Transverse colon (tissue), 4 donors: ENCODE data around the gene CFAP221.

Source experiments
- EP300 ChIP-seq: sonication (generic); formaldehyde crosslinking; IDR thresholded peaks from one replicate; pipeline ENCODE4 v1.6.1; 2017; ENCODE audit warnings: antibody characterized with exemption, low read depth
- POLR2A ChIP-seq: fragments of 450-650 bp; IDR thresholded peaks from one replicate; pipeline ENCODE4 v1.6.1; 2016; ENCODE audit warnings: antibody characterized with exemption, mild to moderate bottlenecking, moderate library complexity
- POLR2AphosphoS5 ChIP-seq, 3 donors: sonication (generic); formaldehyde crosslinking; IDR thresholded peaks; one replicate each; pipeline ENCODE4 v1.6.1; 2016; ENCODE audit warnings: antibody characterized with exemption in 3 of 3
- TF ChIP-seq, protein P1 (sequence below), 5 experiments: fragments of 200-600 bp in 3 of 5; fragments of 450-650 bp in 2 of 5; sonication (generic) in 3 of 5; IDR thresholded peaks; 1 replicate in 2 of 5; 2 replicates in 3 of 5; pipeline ENCODE4 v1.5.1; 2016 to 2017; ENCODE audit warnings: antibody characterized with exemption in 5 of 5, inconsistent platforms in 3 of 5, mild to moderate bottlenecking in 2 of 5, moderate library complexity in 1 of 5

DNA sequence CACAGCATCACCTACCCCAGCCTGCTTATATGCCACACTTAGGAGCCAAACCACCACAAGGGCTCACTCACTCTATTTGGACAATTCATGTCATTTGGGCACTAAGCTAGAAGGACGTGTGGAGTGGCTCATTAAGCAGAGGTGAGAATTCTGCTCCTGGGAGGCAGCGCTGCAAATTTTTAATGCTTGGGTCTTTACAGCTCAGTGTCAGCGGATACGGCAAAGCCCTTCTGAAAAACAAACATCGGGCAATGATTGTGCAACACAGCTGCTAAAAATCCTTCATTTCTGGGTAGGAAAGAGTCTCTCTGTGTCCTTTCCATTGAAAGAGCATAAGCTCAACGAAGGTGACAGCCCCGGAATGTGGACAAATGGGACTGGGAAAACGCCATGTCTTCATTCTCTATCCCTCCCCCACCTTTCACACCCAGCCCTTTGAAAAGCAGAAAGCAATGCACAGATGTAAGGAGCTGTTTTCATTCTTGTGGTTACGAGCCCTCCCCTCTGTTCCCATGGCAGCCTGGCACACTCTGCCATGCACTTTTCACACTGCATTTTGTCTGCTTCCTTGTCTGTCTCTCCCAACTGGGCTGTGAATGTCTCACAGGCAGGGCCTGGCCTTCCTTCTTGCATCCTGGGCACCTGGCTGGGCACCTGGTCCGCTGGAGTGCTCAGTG lies 150.7 kb downstream of the CFAP221 start:
- TF ChIP-seq, protein P1, sequence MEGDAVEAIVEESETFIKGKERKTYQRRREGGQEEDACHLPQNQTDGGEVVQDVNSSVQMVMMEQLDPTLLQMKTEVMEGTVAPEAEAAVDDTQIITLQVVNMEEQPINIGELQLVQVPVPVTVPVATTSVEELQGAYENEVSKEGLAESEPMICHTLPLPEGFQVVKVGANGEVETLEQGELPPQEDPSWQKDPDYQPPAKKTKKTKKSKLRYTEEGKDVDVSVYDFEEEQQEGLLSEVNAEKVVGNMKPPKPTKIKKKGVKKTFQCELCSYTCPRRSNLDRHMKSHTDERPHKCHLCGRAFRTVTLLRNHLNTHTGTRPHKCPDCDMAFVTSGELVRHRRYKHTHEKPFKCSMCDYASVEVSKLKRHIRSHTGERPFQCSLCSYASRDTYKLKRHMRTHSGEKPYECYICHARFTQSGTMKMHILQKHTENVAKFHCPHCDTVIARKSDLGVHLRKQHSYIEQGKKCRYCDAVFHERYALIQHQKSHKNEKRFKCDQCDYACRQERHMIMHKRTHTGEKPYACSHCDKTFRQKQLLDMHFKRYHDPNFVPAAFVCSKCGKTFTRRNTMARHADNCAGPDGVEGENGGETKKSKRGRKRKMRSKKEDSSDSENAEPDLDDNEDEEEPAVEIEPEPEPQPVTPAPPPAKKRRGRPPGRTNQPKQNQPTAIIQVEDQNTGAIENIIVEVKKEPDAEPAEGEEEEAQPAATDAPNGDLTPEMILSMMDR (IDR thresholded peaks at IDR 0.05), result no peak
- TF ChIP-seq POLR2AphosphoS5 (IDR thresholded peaks at IDR 0.05), result no peak
- TF ChIP-seq EP300, result no peak
- no peak for TF ChIP-seq POLR2A
